GM18517 (cell line): ENCODE measurements around the gene PARK7.

Source experiments
- ATAC-seq: cut with Tn5 transposase; IDR thresholded peaks from one replicate; pipeline ENCODE4 v1.9.1; 2021; ENCODE audit warnings: mild to moderate bottlenecking, moderate library complexity; ENCODE audit not compliant: unreplicated experiment

The PARK7 gene

DNA sequence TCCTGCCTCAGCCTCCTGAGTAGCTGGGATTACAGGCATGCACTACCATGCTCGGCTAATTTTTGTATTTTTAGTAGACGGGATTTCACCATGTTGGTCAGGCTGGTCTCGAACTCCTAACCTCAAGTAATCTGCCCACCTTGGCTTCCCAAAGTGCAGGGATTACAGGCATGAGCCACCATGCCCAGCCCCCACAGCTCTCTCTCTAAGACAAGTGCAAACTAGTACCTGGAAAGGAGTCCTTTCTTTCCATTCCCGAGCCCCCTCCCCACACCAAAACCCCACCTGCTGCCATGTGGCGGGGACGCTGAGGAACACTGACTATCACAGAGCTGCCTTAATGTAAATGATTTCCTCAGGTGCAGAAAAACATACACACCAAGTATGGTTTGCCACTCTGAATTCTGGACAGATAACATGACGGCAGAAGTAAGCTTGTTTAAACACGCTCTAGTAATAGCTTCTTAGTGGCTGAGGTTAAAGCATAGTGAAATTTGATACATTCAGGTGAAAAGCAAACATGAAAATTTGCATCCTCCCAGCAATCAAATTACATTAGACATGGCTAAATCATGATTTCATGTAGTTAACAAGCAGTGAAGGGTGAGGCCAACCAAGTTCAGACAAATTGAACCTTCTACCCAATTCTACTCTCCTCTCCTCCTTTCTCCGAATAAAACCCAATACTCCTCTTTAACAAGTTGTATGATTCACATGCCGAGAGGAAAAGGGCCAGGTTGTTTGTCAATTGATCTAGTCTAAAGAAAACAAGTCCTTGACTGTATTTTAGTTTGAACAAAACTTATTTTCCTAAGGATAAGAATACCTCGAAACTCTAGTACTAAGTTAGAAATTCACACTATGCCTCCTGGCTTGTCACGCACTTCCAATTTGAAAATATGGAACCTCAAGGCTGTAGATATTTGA lies 44.8 kb downstream of the PARK7 start:
- no peak for ATAC-seq

GRCh38 chr1:8009043-8010002 lies 47.8 kb downstream of the PARK7 start:
- ATAC-seq, result no peak

DNA sequence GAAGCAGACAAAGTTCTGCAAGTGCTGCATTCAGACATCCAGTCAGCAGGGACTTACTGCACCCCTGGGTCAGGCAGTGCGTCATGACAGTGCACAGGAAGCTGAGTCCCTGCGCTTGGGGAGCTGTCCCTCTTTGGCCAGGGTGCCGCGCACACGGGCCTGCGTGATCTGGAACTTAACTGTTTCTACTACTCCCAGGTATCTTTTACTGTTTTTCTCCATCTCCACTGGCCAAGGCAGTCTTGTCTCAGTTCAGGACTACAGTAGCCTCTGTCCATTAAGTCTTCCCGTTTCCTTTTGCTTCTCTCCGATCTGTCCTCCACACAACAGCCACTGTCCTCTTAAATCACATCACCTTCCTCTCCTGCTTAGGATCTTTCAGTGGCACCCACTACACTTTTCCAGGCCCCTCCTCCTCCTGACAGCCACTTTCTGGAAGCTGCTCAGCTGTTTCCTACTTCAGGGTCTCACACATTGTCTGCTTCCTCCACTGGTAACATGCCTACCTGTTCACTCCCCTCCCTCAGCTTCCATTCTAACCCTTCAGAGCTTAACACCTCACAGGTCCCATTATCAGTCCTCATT lies 48.7 kb downstream of the PARK7 start:
- no peak for ATAC-seq

DNA sequence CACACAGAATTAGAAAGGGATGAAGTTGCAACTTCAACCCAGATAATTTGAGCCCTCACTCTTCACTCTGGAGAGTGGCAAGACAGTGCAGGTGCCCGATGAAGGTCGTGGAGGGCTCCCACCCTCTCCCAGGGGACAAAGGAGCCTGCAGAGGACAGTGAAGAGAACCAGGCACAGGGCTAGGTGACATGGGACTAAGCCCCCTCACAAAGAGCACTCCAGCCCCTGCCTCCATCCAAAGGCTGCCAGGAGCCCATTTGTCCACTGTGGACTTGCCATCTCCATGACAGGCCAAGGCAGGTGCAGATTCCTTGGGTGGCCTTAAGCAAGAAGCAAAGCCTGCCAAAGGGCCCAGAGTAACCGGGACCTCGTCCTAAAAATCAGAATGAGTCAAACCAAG lies 49.5 kb downstream of the PARK7 start:
- no peak for ATAC-seq

- no peak for ATAC-seq
Observed at GRCh38 chr1:8011923-8012858, 50.7 kb downstream of the PARK7 start.

- ATAC-seq, result no peak
Observed at GRCh38 chr1:8012955-8013354, 51.4 kb downstream of the PARK7 start.

DNA sequence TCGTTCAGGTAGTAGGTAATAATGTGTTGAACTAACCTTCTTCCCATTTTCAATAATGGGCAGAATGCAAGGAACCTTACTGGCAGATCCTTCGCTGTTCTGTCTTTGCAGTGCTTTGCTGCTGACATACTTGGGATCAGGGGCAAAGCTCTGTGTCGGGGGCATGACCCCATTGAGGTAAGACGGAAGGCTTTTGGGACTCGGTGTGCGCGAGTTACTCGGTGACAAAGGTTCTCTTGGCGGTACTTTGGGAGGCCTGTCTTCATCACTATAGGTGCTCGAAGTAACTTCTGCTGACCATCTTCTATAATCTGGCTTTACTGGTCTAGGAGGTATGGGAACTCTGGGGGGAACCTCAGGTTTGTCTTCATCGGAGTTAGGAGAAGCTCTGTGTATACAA lies 51.9 kb downstream of the PARK7 start:
- ATAC-seq, result no peak

GRCh38 chr1:8013800-8014199 lies 52.3 kb downstream of the PARK7 start:
- ATAC-seq, result no peak

GRCh38 chr1:8014381-8014988 lies 53.0 kb downstream of the PARK7 start:
- ATAC-seq, result no peak

DNA sequence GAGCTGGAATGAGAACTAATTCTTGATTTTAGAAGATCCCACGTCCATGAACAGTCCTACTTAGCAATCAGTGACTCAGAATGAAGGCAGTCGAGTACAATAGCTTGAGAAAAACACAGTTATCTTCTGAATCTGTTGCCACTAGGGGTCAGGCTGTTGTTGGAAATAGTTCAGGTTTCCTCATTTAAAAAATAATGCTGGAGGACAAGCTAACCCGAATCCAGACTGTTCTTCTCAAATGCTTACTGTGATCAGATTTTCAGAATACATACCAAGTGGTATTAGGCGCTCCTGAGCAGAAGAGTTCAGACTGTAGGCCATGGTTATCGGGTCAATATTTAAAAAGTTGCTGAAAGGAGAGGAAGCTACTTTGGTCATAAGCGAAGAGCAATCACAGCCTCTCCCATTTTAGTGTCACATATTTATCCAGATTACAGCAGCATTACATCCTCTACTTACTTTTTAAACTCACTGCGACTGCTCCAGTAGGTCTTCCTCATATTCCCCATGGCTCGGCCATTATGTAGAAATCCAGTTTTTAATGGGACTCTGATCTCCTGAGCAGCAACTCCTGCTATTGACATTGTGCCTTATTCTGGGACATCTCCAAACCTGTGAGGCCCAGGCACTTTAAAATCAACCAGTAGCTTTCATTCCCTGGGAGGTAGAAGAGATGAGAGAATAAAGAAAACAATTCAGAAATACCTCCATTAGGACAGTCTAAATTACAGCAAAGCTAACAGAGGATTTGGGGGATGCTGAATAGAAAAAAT lies 53.7 kb downstream of the PARK7 start:
- no peak for ATAC-seq

GRCh38 chr1:8015809-8016165 lies 54.3 kb downstream of the PARK7 start:
- no peak for ATAC-seq

- no peak for ATAC-seq
Observed at GRCh38 chr1:8016210-8016894, 54.8 kb downstream of the PARK7 start.

DNA sequence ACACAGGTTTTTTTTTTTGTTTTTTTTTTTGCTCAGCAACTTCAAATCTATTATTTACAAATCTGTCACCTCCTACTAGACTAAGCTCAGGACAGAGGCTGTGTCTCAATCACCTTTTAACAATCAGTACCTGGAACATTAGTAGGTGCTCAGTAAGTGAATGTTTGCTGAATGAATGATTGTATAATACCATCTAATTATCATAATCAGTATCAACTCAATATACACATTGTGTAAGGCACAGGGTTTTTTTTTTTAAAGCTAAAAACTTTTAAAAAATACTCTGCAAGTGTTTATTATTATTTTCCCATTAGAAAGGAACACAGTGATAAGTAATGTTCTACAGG lies 55.4 kb downstream of the PARK7 start:
- ATAC-seq, result no peak

- ATAC-seq, result no peak
Observed at GRCh38 chr1:8017495-8018197, 56.1 kb downstream of the PARK7 start.

GRCh38 chr1:8018492-8019228 lies 57.1 kb downstream of the PARK7 start:
- no peak for ATAC-seq

GRCh38 chr1:8019229-8019620 lies 57.7 kb downstream of the PARK7 start:
- no peak for ATAC-seq

- ATAC-seq, result no peak
Observed at GRCh38 chr1:8020032-8020431, 58.5 kb downstream of the PARK7 start.
